GM21515 (cell line): Measurements from ENCODE around the gene MAP1LC3B.
"Not testable (repeated sequence)": the region's sequence is repeated elsewhere in the genome, so short reads cannot be mapped to it uniquely, and the experiment has no call there.

Experiments used
- ATAC-seq: cut with Tn5 transposase; IDR thresholded peaks from one replicate; pipeline ENCODE4 v1.9.1; 2021; ENCODE audit not compliant: unreplicated experiment

The MAP1LC3B gene

DNA sequence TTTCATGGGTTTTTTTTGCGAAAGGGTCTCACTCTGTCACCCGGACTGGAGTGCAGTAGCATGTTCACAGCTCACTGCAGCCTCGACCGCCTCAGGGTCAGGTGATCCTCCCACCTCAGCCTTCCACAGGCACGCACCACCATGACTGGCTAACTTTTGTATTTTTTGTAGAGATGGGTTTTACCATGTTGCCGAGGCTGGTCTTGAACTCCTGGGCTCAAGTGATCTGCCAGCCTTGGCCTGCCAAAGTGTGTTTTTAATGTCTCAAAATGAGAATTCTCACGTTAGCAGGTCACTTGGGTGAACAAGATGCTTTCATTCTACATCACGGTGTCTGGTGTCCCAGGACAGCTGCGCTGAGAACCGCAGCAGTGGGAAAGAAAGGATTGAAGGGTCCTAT lies 11.7 kb upstream of the MAP1LC3B start:
- ATAC-seq = no peak

- ATAC-seq = no peak
Observed at GRCh38 chr16:87380881-87381280, 11.3 kb upstream of the MAP1LC3B start.

GRCh38 chr16:87382023-87382785 lies 9.9 kb upstream of the MAP1LC3B start:
- no peak for ATAC-seq

GRCh38 chr16:87383505-87384161 lies 8.5 kb upstream of the MAP1LC3B start, which contains the start of gene FBXO31:
TSS of gene FBXO31 (minus strand) at chr16:87383776. CDS start at chr16:87383744, 32 bp downstream.
- peak; percentile 36 for ATAC-seq

GRCh38 chr16:87384162-87384874 lies 7.8 kb upstream of the MAP1LC3B start:
- ATAC-seq = peak; percentile 18

- not testable (repeated sequence) for ATAC-seq
Observed at GRCh38 chr16:87384875-87385167, 7.3 kb upstream of the MAP1LC3B start.

DNA sequence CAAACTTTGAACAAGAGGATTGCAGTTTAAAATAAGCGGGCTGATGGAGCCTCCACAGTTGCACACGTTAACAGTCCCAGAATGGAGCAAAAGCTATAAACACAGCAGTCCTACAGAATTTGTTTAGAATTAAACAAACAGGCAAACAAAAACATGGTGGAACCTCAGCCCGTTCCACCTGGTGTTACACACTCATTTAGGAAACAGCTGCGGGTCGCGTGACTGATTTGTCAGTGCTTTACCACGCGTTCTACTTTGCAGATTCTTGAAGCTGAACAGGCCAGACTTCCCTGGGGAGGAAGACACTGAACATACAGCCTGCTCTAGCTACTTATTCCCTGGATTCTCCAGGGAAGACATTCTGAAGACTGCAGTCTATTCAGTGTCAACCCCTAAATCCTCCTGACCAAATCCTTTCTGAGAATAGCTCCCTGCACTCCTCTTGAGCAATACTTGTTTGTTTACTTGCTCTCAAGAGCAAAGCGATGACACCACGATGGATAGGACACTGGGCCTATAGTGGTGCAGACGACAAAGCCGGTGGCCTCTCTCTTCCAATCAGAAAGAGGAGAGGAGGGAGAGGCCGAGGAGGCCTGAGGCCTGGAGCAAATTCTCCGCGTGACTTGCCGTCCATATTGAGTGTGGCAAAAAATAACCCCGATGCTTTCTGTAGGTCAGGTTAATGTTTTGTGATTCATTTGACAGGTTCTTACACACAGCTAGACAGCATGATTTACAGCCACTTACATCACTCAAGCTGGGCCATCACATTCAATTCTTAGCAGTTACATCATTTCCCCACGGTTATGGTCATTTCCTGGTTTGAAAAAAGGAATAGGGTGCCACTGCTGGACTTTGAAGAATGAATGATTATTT lies 4.0 kb upstream of the MAP1LC3B start:
- peak; percentile 54 for ATAC-seq

DNA sequence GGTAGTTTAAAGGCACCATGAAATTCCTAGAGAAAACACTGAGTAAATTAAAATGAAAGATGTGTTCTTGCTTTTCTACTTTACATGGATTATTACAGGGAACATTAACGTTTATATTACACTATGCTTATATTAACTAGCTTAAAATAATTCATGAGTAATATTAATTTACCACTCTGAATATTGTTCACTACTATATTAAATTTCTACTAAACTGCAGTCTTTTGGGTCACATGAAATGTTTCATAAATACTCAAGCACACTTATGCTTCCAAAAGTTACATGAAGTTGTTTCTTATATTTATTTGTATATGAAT lies 3.4 kb upstream of the MAP1LC3B start:
- ATAC-seq = no peak

DNA sequence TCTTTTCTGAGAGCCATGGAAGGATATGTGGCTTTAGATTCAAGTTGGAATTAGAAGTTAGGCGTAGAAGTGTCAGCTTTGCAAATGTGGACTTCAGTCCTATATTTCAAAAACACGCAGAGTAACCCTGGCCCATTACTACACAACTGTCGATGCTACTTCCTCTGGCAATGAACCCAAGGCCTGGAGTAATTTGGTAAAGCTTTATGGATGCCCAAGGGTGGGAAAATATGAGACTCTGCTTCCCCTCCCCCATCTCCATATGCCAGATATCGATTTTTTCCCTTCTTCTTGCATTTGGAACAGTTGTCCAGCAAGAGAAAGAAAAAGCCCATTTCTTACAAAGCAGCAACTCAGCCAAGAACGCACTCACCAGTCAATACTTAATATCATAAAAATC lies 2.9 kb upstream of the MAP1LC3B start:
- no peak for ATAC-seq

DNA sequence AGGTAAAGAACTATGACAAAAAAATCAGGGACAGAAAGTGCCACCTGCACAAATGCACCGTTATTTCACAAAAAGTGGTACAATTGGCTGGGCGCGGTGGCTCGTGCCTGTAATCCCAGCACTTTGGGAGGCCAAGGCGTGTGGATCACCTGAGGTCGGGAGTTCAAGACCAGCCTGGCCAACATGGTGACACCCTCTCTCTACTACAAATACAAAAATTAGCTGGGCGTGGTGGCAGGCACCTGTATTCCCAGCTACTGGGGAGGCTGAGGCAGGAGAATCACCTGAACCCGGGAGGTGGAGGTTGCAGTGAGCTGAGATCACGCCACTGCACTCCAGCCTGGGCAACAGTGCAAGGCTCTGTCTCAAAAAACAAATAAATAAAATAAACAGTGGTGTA lies 2.2 kb upstream of the MAP1LC3B start:
- ATAC-seq = not testable (repeated sequence)

DNA sequence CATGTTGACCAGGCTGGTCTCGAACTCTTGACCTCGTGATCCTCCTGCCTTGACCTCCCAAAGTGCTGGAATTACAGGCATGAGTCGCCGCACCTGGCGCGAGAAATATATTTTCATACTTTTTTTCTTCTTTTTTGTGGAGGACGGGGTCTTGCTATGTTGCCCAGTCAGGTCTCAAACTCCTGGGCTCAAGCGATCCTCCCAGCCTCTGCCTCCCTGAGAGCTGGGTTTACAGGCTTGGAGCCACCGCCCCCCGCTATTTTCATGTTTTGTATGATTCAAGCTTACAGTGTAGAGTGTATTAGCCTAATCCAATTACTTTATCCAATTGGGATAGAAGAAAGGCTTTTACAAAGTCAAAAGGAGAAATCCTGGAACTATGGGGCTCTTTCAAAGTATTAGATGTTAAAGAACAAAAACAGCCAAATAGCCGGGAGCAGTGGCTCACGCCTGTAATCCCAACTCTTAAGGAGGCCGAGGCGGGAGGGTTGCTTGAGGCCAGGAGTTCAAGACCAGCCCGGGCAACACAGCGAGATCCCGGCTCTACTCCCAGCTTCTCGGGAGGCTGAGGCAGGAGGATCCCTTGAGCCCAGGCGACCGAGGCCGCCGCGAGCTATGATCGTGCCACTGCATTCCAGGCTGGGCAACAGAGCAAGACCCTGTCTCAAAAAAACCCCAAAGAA lies 1.4 kb upstream of the MAP1LC3B start:
- ATAC-seq = no peak

DNA sequence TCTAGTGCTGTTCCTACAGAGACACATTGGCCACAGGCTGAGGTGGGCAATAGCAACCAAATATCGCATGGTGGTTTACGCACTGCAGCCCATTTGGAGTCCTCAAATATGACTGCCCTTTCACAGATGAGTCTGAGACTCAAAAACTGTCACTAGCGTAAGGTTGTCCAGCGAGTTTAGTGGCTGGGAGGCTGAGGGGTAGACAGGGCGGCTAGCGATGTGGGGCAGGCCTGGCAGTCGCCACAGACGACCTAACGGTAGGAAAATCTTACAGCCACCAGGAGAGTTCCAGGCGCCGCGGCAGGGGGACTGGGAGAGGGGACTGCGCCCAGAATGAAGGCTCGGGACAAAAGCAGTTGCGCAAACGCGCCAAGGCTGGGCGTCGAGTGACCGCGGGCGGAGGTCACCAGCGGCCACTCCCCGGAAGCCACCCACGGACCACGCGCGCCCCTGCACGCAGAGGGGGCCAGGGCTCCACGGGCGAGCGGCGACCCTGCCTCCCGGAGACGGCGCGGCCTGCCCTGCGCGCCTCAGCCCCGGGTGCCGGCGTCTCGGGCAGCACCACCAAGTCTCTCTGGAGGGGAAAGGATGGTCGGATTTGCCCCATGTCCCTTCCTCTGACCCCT lies 699 bp upstream of the MAP1LC3B start:
- no peak for ATAC-seq

DNA sequence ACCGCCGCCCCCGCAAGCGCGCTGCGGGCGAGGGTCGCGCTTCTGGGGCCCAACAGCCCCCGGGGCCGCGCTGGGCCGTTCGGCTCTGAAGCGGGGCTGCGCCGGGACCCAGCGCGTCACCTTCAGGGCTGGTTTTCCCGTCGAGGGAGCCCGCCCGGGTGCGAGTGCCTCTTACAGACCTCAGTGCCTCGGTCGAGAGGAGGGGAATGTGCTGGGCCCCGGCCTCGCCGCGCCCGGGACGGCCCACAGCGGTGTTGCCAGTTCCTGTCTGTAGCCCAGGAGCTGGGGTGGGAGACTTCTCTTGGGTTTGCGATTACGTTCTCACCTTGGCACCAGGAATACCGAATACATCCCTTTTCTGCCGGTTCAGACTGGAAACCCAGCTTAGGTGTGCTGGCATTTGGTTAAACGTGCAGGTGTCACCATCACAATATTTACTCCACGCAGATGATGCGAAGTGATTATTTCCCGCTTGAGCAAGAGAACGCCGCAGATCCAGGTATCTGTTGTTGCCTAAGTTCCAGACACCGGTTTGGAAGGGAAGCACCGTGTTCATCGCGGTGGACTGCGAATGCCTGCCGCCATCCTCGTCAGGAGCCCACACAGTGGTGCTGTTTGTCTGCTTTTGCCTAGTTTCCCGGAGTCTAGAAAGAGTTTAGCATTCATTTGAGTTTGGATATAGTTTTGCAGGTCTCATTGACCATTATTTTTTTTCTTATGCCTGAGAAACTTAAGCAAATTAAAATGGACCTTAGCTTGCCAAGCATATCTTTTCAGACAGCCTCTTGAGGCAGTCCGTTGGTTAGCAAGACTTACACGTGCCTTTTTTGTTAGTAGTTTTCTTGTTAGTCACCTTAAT lies 914 bp downstream of the MAP1LC3B start:
- ATAC-seq = peak; percentile 3

DNA sequence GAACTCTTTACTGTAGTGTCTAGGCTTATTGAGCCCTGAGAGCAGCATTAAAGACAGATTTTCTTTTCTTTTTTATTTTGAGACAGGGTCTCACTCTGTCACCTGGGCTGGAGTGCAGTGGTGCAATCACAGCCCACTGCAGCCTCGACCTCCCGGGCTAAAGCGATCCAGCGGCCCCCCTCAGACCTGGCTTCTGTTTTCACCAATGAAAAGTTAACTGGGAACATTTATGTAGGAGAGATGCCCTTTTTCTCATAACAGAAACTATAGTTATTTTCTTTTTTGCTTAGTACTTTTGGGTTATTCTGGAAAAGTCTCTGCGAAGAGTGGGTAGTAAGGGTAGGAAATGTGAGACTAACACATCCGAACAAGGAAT lies 1.5 kb downstream of the MAP1LC3B start:
- ATAC-seq = no peak

- no peak for ATAC-seq
Observed at GRCh38 chr16:87395181-87395842, 3.2 kb downstream of the MAP1LC3B start.

GRCh38 chr16:87404764-87405625 lies 12.9 kb downstream of the MAP1LC3B start:
- no peak for ATAC-seq

DNA sequence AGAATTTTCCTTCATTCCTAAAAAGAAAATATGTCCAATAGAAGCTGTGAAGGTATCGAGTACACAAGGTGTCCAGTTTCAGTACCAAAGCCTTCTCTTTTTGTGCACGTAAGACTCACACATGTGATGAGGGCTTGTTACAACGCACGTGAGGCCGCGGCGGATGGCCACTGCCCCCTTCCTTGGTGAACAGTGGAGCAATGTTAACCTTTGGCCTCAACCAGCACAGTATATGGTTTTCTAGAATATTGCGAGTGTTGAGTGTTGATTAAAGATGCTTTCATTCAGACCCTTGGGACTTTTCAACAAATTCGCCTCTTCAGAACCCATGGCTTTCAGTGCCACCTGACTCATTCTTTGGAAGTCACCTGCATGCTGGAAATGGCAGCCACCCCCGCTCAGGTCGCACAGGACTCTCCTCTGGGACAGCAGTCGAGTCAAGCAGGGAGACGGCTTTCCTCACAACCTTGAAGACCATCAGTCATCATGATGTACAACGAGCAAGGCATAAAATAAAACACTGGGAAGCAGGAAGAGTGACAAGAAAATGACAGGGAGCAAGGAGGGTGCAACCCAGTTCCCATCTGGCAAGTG lies 14.5 kb downstream of the MAP1LC3B start:
- no peak for ATAC-seq
